Activated naive CD4-positive, alpha-beta T cell treated with anti-CD3 and anti-CD28 coated beads, Interleukin-2, amount 50 U/mL, for 72 hours (primary cell): Measurements from ENCODE around the gene PAX8. TPM values are rescaled to one million over a fixed set of nuclear protein-coding genes. Genes with fewer than 3 reads are reported as not detected.
A peak's percentile ranks its signal among the peaks of the same experiment; 100 is the strongest.

Source experiments
- ATAC-seq, 2 donors: fragments of 150-1000 bp; cut with Tn5 transposase; 2 replicates each; pipeline ENCODE4 v1.10.0; 2021; ENCODE audit warnings: mild to moderate bottlenecking in 2 of 2, moderate library complexity in 2 of 2
- DNase-seq, 2 donors: peaks; one replicate each; pipeline ENCODE4 v3.0.0; 2021 to 2022; ENCODE audit warnings: low spot score in 2 of 2
- H3K27ac Mint-ChIP-seq, 2 donors: one replicate each; pipeline ENCODE4 v1.8.0; 2022; ENCODE audit warnings: mild to moderate bottlenecking in 2 of 2, mixed read lengths in 2 of 2
- H3K36me3 Mint-ChIP-seq, 2 donors: one replicate each; pipeline ENCODE4 v1.8.0; 2022; ENCODE audit warnings: mixed read lengths in 2 of 2
- H3K9me3 Mint-ChIP-seq, 2 donors: one replicate each; pipeline ENCODE4 v1.8.0; 2022; ENCODE audit warnings: mixed read lengths in 2 of 2
- total RNA-seq, 2 donors: library from RNA; stranded (reverse); gene quantifications; one replicate each; pipeline ENCODE4 v1.2.3, GENCODE V29; 2022

PAX8 gene
- total RNA-seq, 2 donors from 2014 or later, result 0.35 to 1.3 TPM

DNA sequence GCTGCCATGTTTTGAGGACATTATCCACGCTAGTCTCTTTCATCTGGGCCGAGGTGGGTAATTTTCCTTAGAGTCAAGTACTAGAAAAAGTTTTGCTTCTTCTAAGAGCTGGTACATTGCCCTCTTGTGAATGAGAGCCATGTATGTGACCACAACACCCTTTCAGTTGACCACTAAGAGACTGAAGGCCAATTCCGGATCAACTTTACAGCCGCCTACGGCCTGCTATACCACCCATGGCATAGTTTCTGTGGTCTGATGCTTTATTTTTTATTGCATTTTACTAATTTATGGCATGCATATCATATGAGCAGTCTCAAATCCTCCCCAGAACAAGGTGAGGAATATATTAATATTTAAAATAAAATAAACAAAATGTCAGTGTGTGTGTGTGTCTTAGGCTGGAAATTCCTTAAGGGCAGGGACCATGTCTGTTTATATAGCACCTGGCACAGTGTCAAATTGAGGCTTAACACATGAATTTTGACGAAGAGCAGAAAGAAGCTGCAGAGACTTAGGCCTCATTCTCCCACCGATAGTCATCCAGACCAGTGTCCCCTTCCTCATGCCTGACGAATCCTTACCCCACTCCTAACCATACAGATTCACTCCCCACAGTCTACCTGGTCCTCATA, 69.6 kb downstream of the PAX8 start:
- Mint-ChIP-seq H3K27ac (peak overlapping the region in 1 of 2 donors; percentile 39), H3K9me3 (no peaks in the 10 kb centered on the region), H3K36me3 (no peaks in the 10 kb centered on the region)
- ATAC-seq (no peak), DNase-seq (no peak)

DNA sequence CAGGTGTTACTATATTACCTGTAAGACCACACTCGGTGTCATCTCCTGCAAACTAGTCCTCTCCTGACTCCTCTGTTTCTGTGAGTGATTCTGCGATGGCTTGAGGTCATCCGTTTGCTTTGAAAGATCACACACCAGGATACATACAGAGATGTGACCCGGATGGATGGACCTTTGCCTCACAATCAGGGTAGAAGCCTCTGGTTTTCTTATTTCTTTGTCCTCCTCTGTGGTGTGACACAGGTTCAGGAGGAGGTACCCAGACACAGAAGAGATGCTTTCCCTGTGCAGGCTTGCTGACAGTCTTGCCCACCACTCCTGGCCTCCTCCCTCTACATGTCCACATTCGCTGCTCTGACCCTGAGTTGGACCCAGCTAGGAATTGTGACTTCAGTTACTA, 70.3 kb downstream of the PAX8 start:
- H3K27ac Mint-ChIP-seq, result peak overlapping the region in 1 of 2 donors; percentile 28
- no peak for DNase-seq

DNA sequence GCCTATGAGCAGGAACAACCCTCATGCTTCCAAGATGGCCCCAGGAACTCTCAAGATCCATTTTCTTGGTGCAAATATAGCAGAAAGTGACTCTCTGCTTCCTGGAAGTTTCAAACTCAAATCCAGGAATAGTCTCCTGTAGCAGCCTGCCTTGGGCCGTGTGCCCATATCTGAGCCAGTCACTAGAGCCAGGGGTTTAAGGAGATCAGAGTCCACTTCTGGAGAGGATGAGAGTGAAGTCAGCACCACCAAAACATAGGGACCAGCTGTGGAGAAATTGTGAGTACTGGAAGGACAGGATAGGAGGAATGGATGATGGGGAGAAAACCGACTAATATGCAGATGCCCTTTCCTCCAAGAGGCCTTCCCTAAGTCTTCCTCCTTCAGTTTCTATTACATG, 71.7 kb downstream of the PAX8 start:
- Mint-ChIP-seq H3K27ac (peak overlapping the region in 1 of 2 donors; percentile 16), H3K36me3 (peaks cover 0 to 7% of the 10 kb centered on the region in 2 donors), H3K9me3 (no peaks in the 10 kb centered on the region)
- no peak for DNase-seq
- ATAC-seq, result no peak

More for the DNA sequence above, 70.3 kb downstream of the PAX8 start:
- Mint-ChIP-seq H3K9me3 (no peaks in the 10 kb centered on the region), H3K36me3 (no peaks in the 10 kb centered on the region)
- no peak for ATAC-seq

- DNase-seq (no peak), ATAC-seq (no peak)
- H3K36me3 Mint-ChIP-seq, result peaks cover 0 to 7% of the 10 kb centered on the region in 2 donors
- H3K27ac Mint-ChIP-seq, result peak overlapping the region; percentile 55 to 87
- no peaks in the 10 kb centered on the region for H3K9me3 Mint-ChIP-seq
Observed at GRCh38 chr2:113206251-113206650, 72.5 kb downstream of the PAX8 start.

GRCh38 chr2:113203901-113204519, 74.7 kb downstream of the PAX8 start:
- DNase-seq, result peak; percentile 70 to 73
- ATAC-seq, result peak; percentile 72 to 78
- H3K36me3 Mint-ChIP-seq, result peaks cover 0 to 13% of the 10 kb centered on the region in 2 donors
- H3K9me3 Mint-ChIP-seq, result no peaks in the 10 kb centered on the region
- peak overlapping the region; percentile 22 to 70 for H3K27ac Mint-ChIP-seq

- Mint-ChIP-seq H3K9me3 (no peaks in the 10 kb centered on the region), H3K27ac (peak overlapping the region; percentile 52 to 62), H3K36me3 (peaks cover 0 to 13% of the 10 kb centered on the region in 2 donors)
- ATAC-seq (no peak), DNase-seq (no peak)
Observed at GRCh38 chr2:113203217-113203530, 75.5 kb downstream of the PAX8 start.

GRCh38 chr2:113202305-113203216, 76.2 kb downstream of the PAX8 start:
- peak overlapping the region; percentile 52 to 62 for H3K27ac Mint-ChIP-seq
- ATAC-seq (no peak), DNase-seq (no peak)
- H3K36me3 Mint-ChIP-seq, result peaks cover 0 to 13% of the 10 kb centered on the region in 2 donors
- no peaks in the 10 kb centered on the region for H3K9me3 Mint-ChIP-seq

GRCh38 chr2:113201496-113202304, 77.0 kb downstream of the PAX8 start:
- H3K27ac Mint-ChIP-seq, result peak overlapping the region in 1 of 2 donors; percentile 52
- H3K36me3 Mint-ChIP-seq, result peaks cover 0 to 21% of the 10 kb centered on the region in 2 donors
- no peak for ATAC-seq

DNA sequence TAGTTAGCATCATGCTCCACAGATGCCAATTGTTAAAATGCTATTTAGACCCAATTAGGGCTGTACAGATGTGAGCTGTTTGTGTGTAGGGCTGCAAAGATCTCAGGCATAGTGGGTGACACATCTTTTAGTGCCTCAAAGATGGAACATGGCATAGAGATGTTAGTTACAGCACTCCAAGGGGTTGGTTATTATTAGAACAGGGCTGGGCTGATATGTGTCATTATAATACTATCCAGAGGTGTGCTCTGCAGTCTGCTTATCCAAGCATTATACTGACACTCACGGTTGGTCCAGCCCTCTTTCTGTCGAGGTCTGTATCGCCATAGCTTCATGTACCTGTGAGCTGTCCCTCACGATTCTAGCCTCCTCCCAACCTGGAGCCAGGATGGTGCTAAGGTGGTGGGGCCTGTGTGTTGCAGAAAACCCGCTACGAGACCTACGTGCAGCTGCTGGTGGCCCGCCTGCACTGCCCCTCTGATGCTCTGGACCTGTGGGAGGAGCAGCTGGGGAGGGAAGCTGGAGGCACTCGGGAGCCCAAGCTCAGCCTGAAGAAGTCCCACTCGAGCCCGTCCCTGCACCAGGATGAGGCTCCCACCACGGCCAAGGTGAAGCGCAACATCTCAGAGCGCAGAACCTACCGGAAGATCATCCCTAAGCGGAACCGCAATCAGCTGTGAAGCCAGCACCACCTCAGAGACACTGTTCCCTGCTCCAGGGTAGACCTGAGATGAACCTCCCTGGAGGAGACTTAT, 77.8 kb downstream of the PAX8 start:
- DNase-seq (no peak), ATAC-seq (no peak)
- Mint-ChIP-seq H3K36me3 (peaks cover 0 to 29% of the 10 kb centered on the region in 2 donors), H3K9me3 (no peaks in the 10 kb centered on the region), H3K27ac (peak overlapping the region; percentile 44 to 50)

More at GRCh38 chr2:113201496-113202304, 77.0 kb downstream of the PAX8 start:
- no peak for DNase-seq
- H3K9me3 Mint-ChIP-seq, result no peaks in the 10 kb centered on the region

GRCh38 chr2:113200236-113200635, 78.5 kb downstream of the PAX8 start:
- H3K9me3 Mint-ChIP-seq, result no peaks in the 10 kb centered on the region
- H3K36me3 Mint-ChIP-seq, result peaks cover 0 to 31% of the 10 kb centered on the region in 2 donors
- peak overlapping the region in 1 of 2 donors; percentile 50 for H3K27ac Mint-ChIP-seq
- ATAC-seq, result no peak
- no peak for DNase-seq

DNA sequence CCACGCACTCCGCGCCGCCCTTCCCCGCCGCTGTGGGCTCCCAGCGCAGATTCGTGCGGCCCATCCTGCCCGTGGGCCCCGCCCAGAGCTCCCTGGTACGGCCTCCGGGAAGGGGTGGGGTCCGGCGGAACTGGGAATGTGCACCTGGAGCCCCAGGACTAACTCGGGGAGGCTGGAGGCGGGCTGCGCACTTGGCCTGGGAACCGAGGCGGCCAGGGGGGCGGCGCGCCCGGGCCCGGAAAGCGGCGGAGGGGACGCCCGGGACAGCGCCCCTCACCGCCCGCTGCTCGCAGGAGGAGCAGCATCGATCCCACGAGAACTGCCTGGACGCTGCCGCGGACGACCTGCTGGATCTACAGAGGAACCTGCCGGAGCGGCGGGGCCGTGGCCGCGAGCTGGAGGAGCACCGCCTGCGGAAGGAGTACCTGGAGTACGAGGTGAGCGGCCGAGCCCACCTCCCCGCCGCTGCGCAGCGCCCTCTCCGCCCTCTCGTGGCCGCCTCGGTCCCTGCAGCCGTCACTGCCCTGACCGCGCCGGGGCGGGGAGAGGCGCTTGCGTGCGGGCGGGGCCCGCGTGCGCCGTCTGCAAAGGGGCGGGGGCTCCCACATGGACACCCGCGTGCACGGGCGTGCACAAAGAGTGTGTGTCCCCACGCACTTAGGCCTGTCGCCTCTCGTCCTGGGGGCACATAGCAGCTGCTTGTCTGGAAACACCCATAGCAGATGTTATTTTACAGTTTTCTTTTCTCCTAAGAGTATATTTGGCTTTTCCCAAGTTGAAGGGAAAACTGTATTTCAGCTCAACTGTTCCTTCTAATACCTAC, 79.7 kb downstream of the PAX8 start:
- H3K27ac Mint-ChIP-seq, result no peak overlapping the region
- ATAC-seq (peak; percentile 67 to 76), DNase-seq (peak in 1 of 2 donors; percentile 82)
- H3K36me3 Mint-ChIP-seq, result peaks cover 0 to 40% of the 10 kb centered on the region in 2 donors
- H3K9me3 Mint-ChIP-seq, result no peaks in the 10 kb centered on the region

- DNase-seq, result no peak
- no peak for ATAC-seq
- H3K27ac Mint-ChIP-seq, result peak overlapping the region; percentile 8 to 82
- H3K36me3 Mint-ChIP-seq, result peaks cover 0 to 45% of the 10 kb centered on the region in 2 donors
- no peaks in the 10 kb centered on the region for H3K9me3 Mint-ChIP-seq
Observed at GRCh38 chr2:113198048-113198789, 80.5 kb downstream of the PAX8 start.

DNA sequence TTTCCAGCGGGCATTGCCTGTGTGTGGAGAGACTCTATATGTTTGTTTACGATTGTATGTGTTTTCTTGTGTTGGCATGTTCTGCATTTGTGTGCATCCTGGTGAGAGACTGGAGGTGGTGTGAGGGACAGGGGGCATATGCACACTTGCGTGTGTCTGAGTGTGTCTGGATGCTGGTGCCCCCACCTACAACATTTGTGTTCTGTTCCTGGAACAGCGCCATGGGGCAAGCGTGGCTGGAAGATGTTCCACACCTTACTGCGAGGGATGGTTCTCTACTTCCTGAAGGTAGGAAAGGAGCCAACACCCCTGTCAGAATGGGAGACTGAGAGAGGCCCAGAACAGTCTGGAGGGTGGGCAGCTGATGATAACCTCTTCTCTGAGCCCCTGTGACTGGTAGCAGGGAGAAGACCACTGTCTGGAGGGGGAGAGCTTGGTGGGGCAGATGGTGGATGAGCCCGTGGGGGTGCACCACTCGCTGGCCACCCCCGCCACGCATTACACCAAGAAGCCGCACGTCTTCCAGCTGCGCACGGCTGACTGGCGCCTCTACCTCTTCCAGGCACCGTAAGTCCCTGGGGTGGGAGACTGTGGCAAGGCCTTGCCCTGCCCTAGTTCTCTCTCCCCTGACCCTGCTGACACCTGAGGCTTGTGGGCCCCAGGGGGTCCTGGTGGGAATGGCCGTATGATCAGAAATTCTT, 81.2 kb downstream of the PAX8 start:
- Mint-ChIP-seq H3K36me3 (peaks cover 0 to 40% of the 10 kb centered on the region in 2 donors), H3K27ac (peak overlapping the region; percentile 8 to 68), H3K9me3 (no peaks in the 10 kb centered on the region)
- ATAC-seq (no peak), DNase-seq (no peak)

- H3K9me3 Mint-ChIP-seq, result no peaks in the 10 kb centered on the region
- peak overlapping the region; percentile 1 to 8 for H3K27ac Mint-ChIP-seq
- DNase-seq (no peak), ATAC-seq (no peak)
- H3K36me3 Mint-ChIP-seq, result peaks cover 0 to 40% of the 10 kb centered on the region in 2 donors
Observed at GRCh38 chr2:113196839-113197238, 81.9 kb downstream of the PAX8 start.
